ENCODE measurements around the gene TAF3. TPM values are rescaled to one million over a fixed set of nuclear protein-coding genes. Genes with fewer than 3 reads are reported as not detected.

Gene TAF3
- polyA plus RNA-seq, 1 donor = 5.0 TPM

GRCh38 chr10:7945469-7946187 lies 127.3 kb downstream of the TAF3 start:
- no peaks in the 10 kb centered on the region for H3K9me3 ChIP-seq (ENCODE audit: control insufficient read depth, low read depth, low read length)
- H3K36me3 ChIP-seq (ENCODE audit: control insufficient read depth, insufficient read depth, low read length) = no peaks in the 10 kb centered on the region
- H3K27me3 ChIP-seq (ENCODE audit: control insufficient read depth, insufficient read depth, low read length) = no peaks in the 10 kb centered on the region
- H3K4me3 ChIP-seq (ENCODE audit: low read length) = no peak overlapping the region
- H3K27ac ChIP-seq (ENCODE audit: low read length) = no peak overlapping the region
- no peak for DNase-seq
- H3K4me1 ChIP-seq (ENCODE audit: control insufficient read depth, insufficient read depth, low read length) = no peaks in the 10 kb centered on the region
- 83% methylated on average over 1 of the region's 11 CpGs for WGBS (ENCODE audit: insufficient coverage, low lambda C conversion rate)

GRCh38 chr10:7948371-7949000 lies 130.2 kb downstream of the TAF3 start:
- no peak for DNase-seq
- Histone ChIP-seq H3K27me3 (ENCODE audit: control insufficient read depth, insufficient read depth, low read length) (no peaks in the 10 kb centered on the region), H3K4me3 (ENCODE audit: low read length) (no peak overlapping the region), H3K27ac (ENCODE audit: low read length) (no peak overlapping the region), H3K4me1 (ENCODE audit: control insufficient read depth, insufficient read depth, low read length) (no peaks in the 10 kb centered on the region), H3K36me3 (ENCODE audit: control insufficient read depth, insufficient read depth, low read length) (no peaks in the 10 kb centered on the region), H3K9me3 (ENCODE audit: control insufficient read depth, low read depth, low read length) (no peaks in the 10 kb centered on the region)
- no CpG with 5 or more reads among the region's 6 CpGs for WGBS (ENCODE audit: insufficient coverage, low lambda C conversion rate)

GRCh38 chr10:7950981-7951847 lies 132.9 kb downstream of the TAF3 start:
- WGBS (ENCODE audit: insufficient coverage, low lambda C conversion rate) = no CpG with 5 or more reads among the region's 9 CpGs
- H3K9me3 ChIP-seq (ENCODE audit: control insufficient read depth, low read depth, low read length) = no peaks in the 10 kb centered on the region

GRCh38 chr10:7952266-7952665 lies 134.0 kb downstream of the TAF3 start:
- 100% methylated on average over 1 of the region's 3 CpGs for WGBS (ENCODE audit: insufficient coverage, low lambda C conversion rate)
- Histone ChIP-seq H3K27ac (ENCODE audit: low read length) (no peak overlapping the region), H3K4me3 (ENCODE audit: low read length) (no peak overlapping the region), H3K36me3 (ENCODE audit: control insufficient read depth, insufficient read depth, low read length) (no peaks in the 10 kb centered on the region), H3K4me1 (ENCODE audit: control insufficient read depth, insufficient read depth, low read length) (no peaks in the 10 kb centered on the region), H3K27me3 (ENCODE audit: control insufficient read depth, insufficient read depth, low read length) (no peaks in the 10 kb centered on the region), H3K9me3 (ENCODE audit: control insufficient read depth, low read depth, low read length) (no peaks in the 10 kb centered on the region)
- no peak for DNase-seq

More at GRCh38 chr10:7950981-7951847, 132.9 kb downstream of the TAF3 start:
- no peak for DNase-seq
- Histone ChIP-seq H3K4me3 (ENCODE audit: low read length) (no peak overlapping the region), H3K27ac (ENCODE audit: low read length) (no peak overlapping the region), H3K36me3 (ENCODE audit: control insufficient read depth, insufficient read depth, low read length) (no peaks in the 10 kb centered on the region), H3K4me1 (ENCODE audit: control insufficient read depth, insufficient read depth, low read length) (no peaks in the 10 kb centered on the region), H3K27me3 (ENCODE audit: control insufficient read depth, insufficient read depth, low read length) (no peaks in the 10 kb centered on the region)

- DNase-seq = peak in 1 of 2 donors; percentile 8
Measured at GRCh38 chr10:7953447-7953846, 135.1 kb downstream of the TAF3 start.

GRCh38 chr10:7955446-7955845 lies 137.1 kb downstream of the TAF3 start:
- no peak for DNase-seq
- Histone ChIP-seq H3K9me3 (ENCODE audit: control insufficient read depth, low read depth, low read length) (no peaks in the 10 kb centered on the region), H3K27me3 (ENCODE audit: control insufficient read depth, insufficient read depth, low read length) (no peaks in the 10 kb centered on the region), H3K27ac (ENCODE audit: low read length) (no peak overlapping the region), H3K4me1 (ENCODE audit: control insufficient read depth, insufficient read depth, low read length) (no peaks in the 10 kb centered on the region), H3K4me3 (ENCODE audit: low read length) (no peak overlapping the region), H3K36me3 (ENCODE audit: control insufficient read depth, insufficient read depth, low read length) (no peaks in the 10 kb centered on the region)
- WGBS (ENCODE audit: insufficient coverage, low lambda C conversion rate) = no CpG with 5 or more reads among the region's 1 CpG

More at GRCh38 chr10:7953447-7953846, 135.1 kb downstream of the TAF3 start:
- H3K4me3 ChIP-seq (ENCODE audit: low read length) = no peak overlapping the region
- H3K27me3 ChIP-seq (ENCODE audit: control insufficient read depth, insufficient read depth, low read length) = no peaks in the 10 kb centered on the region
- no peaks in the 10 kb centered on the region for H3K4me1 ChIP-seq (ENCODE audit: control insufficient read depth, insufficient read depth, low read length)
- no peaks in the 10 kb centered on the region for H3K9me3 ChIP-seq (ENCODE audit: control insufficient read depth, low read depth, low read length)
- no CpG with 5 or more reads among the region's 4 CpGs for WGBS (ENCODE audit: insufficient coverage, low lambda C conversion rate)
- no peaks in the 10 kb centered on the region for H3K36me3 ChIP-seq (ENCODE audit: control insufficient read depth, insufficient read depth, low read length)
- no peak overlapping the region for H3K27ac ChIP-seq (ENCODE audit: low read length)

GRCh38 chr10:7956508-7956907 lies 138.2 kb downstream of the TAF3 start:
- Histone ChIP-seq H3K9me3 (ENCODE audit: control insufficient read depth, low read depth, low read length) (no peaks in the 10 kb centered on the region), H3K4me1 (ENCODE audit: control insufficient read depth, insufficient read depth, low read length) (no peaks in the 10 kb centered on the region), H3K27me3 (ENCODE audit: control insufficient read depth, insufficient read depth, low read length) (no peaks in the 10 kb centered on the region), H3K36me3 (ENCODE audit: control insufficient read depth, insufficient read depth, low read length) (no peaks in the 10 kb centered on the region), H3K4me3 (ENCODE audit: low read length) (no peak overlapping the region), H3K27ac (ENCODE audit: low read length) (no peak overlapping the region)
- DNase-seq = no peak

- H3K4me1 ChIP-seq (ENCODE audit: control insufficient read depth, insufficient read depth, low read length) = no peaks in the 10 kb centered on the region
- H3K4me3 ChIP-seq (ENCODE audit: low read length) = no peak overlapping the region
- no peaks in the 10 kb centered on the region for H3K27me3 ChIP-seq (ENCODE audit: control insufficient read depth, insufficient read depth, low read length)
- no peaks in the 10 kb centered on the region for H3K9me3 ChIP-seq (ENCODE audit: control insufficient read depth, low read depth, low read length)
- no peak for DNase-seq
- no peaks in the 10 kb centered on the region for H3K36me3 ChIP-seq (ENCODE audit: control insufficient read depth, insufficient read depth, low read length)
- 100% methylated on average over 2 of the region's 5 CpGs for WGBS (ENCODE audit: insufficient coverage, low lambda C conversion rate)
- no peak overlapping the region for H3K27ac ChIP-seq (ENCODE audit: low read length)
Measured at GRCh38 chr10:7957591-7957990, 139.3 kb downstream of the TAF3 start.

- no peaks in the 10 kb centered on the region for H3K36me3 ChIP-seq (ENCODE audit: control insufficient read depth, insufficient read depth, low read length)
- H3K4me1 ChIP-seq (ENCODE audit: control insufficient read depth, insufficient read depth, low read length) = no peaks in the 10 kb centered on the region
- WGBS (ENCODE audit: insufficient coverage, low lambda C conversion rate) = no CpG with 5 or more reads among the region's 5 CpGs
- H3K4me3 ChIP-seq (ENCODE audit: low read length) = no peak overlapping the region
- H3K27ac ChIP-seq (ENCODE audit: low read length) = no peak overlapping the region
- H3K27me3 ChIP-seq (ENCODE audit: control insufficient read depth, insufficient read depth, low read length) = no peaks in the 10 kb centered on the region
- H3K9me3 ChIP-seq (ENCODE audit: control insufficient read depth, low read depth, low read length) = no peaks in the 10 kb centered on the region
- no peak for DNase-seq
Measured at GRCh38 chr10:7958442-7958841, 140.1 kb downstream of the TAF3 start.

- H3K27ac ChIP-seq (ENCODE audit: low read length) = no peak overlapping the region
- H3K4me3 ChIP-seq (ENCODE audit: low read length) = no peak overlapping the region
- no peak for DNase-seq
- 84% methylated on average over 2 of the region's 4 CpGs for WGBS (ENCODE audit: insufficient coverage, low lambda C conversion rate)
- H3K4me1 ChIP-seq (ENCODE audit: control insufficient read depth, insufficient read depth, low read length) = no peaks in the 10 kb centered on the region
- no peaks in the 10 kb centered on the region for H3K9me3 ChIP-seq (ENCODE audit: control insufficient read depth, low read depth, low read length)
- peaks cover 11% of the 10 kb centered on the region for H3K36me3 ChIP-seq (ENCODE audit: control insufficient read depth, insufficient read depth, low read length)
- no peaks in the 10 kb centered on the region for H3K27me3 ChIP-seq (ENCODE audit: control insufficient read depth, insufficient read depth, low read length)
Measured at GRCh38 chr10:7960108-7960507, 141.8 kb downstream of the TAF3 start.

All from large intestine (tissue), 3 donors.